Inflammatory macrophage treated with lipopolysaccharide for 1 hour (primary cell): ENCODE measurements around the gene CHIC2.
A peak's percentile ranks its signal among the peaks of the same experiment; 100 is the strongest.

Experiments used
- DNase-seq, 2 donors: peaks; one replicate each; pipeline ENCODE4 v3.0.0-alpha.2; 2020 to 2022

Gene CHIC2

DNA sequence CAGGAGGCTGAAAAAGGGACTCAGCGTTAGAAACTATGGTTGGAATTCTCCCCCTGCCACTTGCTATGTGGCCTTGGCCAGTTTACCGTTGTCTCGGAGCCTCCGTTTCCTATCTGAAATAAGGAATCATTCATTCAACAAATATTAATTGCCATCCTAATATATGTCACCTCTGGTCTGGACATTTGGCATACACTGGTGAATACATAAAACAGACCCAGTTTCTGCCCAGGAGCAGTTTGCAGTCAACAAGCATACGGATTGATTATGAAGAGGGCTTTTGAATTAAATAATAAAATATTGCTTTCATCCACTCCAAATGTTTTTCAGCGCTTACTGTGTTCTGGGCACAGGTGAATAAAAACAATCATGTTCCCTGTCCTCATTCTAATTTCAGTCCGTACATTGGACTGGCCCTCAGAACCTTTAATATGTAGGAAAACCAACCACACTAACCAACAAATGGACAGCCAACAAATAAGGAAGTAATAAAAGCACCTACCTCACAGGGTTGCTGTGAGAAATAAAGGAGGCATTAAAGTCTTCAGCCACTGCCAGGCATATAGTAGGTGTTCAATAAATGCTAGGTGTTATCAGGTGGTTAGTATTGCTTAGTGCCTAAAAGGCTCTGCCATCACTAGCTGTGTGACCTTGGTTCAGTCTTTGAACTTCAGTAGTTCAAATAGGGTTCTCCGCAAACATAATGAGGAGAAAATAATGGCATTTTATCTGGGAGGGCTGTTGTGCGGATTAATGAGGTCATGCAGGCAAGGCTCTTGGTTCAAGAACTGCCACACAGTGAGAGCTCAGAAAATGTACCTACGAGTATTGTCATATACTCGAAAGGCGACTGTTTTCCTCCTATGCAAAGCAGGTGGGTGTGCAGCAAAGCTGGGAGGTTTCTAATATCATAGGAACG is 28.3 kb upstream of the CHIC2 start:
- no peak for DNase-seq

GRCh38 chr4:54091637-54092404 is 27.4 kb upstream of the CHIC2 start:
- peak; percentile 65 to 68 for DNase-seq

GRCh38 chr4:54090804-54091623 is 26.6 kb upstream of the CHIC2 start:
- DNase-seq = no peak

DNA sequence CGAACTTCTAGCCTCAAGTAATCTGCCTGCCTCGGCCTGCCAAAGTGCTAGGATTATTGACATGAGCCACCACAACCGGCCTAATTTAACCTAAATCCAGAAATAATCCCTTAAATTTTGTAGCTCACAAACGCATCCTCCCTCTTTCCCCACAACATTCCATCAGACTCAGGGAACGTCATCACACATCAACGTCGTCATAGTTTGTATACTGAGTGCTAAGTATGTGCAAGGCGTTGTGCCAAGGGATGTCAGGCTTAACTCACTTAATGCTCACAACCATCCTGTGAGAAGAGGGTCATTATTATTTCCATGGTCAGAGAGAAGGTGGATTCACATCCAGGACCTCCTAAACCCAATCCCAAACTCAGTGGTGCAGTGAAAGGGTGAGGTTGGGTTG is 26.0 kb upstream of the CHIC2 start:
- DNase-seq = no peak

GRCh38 chr4:54089875-54090274 is 25.5 kb upstream of the CHIC2 start:
- no peak for DNase-seq

DNA sequence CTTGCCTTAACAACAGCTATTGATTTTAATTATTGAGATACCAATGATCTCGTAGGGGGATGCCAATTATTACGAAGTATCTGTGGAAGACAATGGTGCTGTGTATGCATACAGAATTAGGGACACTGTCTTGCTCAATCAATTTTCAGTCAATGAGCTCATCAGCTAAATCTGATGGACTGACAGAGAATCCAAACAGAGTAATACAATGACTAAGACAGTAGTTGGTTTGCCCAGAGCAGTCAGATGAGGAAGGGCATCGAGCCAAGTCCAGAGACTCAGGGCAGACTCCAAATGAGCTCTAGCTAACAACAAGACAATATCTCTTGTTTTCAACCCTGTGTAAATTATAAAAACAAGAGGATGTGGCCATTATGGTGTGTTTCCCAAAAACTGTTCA is 20.9 kb upstream of the CHIC2 start:
- DNase-seq = peak; percentile 73 to 87

DNA sequence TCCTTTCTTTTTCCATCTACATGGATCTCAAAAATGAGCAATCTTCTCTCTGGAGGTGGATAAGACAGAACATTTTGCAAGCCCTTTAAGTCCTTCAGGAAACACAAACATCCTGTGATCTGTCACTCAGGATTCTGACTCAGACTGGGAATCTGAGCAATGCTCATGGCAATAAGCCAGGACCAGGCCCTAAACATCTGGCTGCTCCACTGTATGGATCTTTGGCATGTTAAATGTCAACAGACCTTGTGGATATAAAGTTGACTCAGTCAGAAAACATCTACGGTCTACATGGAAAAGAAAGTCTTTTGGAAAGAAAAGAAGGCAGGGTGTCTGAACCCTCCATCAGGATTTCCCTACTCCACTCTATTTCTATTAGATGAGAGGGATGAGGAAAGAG is 17.8 kb upstream of the CHIC2 start:
- DNase-seq = no peak

DNA sequence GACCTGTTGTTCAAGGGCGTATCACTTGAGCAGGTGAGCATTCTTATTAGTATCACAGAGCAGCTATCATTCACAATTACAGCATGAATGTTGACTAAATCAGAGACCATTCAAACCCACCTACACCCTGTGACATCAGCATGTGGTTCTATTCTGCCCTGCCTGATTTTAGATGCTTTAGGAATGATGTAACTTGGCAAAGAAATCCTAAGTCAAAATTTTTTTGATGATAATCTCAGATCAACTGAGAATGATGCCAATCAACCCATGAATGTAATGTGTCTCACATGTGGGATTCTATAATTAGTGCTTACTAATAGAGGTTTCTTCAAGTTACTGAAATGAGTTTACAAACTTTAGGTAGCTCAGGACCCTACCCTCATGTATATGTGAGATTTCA is 13.4 kb upstream of the CHIC2 start:
- peak in 1 of 2 donors; percentile 12 for DNase-seq

GRCh38 chr4:54076673-54077072 is 12.3 kb upstream of the CHIC2 start:
- DNase-seq = no peak

DNA sequence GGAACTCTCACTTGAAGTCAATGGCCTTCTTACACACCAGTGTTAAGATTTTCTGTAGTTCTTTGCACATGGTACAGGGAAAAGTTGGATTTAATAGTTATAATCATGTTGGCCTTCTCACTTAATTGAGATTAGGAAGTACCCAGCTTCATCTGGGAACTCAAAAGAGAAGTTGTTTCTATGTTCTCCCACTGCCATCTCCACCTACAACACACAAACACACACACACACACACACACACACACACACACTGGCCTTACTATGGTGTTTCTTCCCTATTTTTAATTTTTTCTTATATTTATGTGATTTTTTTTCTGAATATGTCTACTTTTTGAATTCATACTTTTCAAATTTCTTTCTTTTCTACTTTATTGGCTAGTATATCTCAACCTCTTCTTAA is 10.0 kb upstream of the CHIC2 start:
- peak; percentile 51 to 62 for DNase-seq

DNA sequence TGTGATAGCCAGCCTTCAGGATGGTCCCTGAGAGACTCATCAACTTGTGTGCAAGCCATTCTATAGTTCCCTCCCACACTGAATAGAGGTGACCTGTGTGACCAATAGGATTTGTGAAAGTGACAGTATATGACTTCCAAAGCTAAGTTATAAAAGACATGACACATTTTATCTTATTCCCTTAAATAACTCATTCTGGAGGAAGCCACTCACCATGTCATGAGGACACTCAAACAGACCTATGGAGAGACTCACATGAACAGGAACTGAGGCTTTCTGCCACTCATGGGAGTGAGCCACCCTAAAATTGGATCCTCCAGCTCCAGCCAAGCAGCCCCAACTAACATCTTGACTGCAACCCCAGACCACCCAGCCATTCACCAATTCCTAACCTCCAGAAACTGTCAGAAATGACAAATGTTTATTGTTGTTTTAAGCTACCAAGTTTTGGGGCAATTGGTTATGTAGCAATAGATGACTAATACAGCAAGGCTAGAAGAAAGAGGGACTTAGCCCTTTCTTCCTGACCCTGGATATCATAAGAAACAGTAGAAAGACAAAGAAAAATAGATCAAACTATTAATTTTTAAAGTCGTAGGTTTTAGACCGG is 9.0 kb upstream of the CHIC2 start:
- peak in 1 of 2 donors; percentile 62 for DNase-seq

DNA sequence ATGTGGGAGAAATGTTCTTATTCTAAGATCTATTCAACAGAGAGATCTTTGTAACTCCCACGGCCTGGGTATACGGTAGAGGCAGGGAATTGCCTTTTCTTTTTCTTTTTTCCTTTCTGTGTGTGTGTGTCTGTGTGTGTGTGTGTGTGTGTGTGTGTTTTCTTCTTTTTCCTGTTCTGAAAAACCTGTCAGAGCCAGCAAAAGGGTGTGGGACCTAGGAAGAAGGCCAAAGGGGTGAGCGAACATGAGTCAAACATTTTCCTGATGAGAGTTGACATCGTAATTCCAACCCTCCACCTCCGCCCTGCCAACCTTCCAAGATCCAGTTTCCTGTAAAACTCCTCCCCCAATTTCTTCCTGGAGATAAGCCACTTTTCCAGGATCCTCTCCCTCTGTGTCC is 2.8 kb upstream of the CHIC2 start:
- DNase-seq = no peak

DNA sequence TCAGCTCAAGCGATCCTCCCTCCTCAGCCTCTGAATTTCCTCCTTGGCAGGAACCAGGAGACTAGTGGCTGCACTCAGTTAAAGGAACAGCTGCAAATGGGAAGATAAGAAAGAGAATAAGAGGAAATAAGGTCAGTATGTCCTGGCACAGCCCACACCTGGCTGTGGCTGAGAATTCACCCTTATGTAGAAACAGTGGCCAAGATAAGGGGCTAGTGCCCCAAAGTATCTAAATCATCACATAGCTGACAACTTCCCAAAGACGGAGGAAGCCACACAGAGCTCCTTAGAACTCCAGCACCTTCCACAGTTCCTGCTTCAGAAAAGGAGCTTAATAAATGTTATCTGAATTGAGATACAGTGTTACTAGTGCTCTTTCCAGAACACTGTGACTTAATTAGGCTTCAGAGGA is 2.3 kb upstream of the CHIC2 start:
- DNase-seq = no peak

- DNase-seq = no peak
Observed at GRCh38 chr4:54066088-54066415, 1.6 kb upstream of the CHIC2 start.

DNA sequence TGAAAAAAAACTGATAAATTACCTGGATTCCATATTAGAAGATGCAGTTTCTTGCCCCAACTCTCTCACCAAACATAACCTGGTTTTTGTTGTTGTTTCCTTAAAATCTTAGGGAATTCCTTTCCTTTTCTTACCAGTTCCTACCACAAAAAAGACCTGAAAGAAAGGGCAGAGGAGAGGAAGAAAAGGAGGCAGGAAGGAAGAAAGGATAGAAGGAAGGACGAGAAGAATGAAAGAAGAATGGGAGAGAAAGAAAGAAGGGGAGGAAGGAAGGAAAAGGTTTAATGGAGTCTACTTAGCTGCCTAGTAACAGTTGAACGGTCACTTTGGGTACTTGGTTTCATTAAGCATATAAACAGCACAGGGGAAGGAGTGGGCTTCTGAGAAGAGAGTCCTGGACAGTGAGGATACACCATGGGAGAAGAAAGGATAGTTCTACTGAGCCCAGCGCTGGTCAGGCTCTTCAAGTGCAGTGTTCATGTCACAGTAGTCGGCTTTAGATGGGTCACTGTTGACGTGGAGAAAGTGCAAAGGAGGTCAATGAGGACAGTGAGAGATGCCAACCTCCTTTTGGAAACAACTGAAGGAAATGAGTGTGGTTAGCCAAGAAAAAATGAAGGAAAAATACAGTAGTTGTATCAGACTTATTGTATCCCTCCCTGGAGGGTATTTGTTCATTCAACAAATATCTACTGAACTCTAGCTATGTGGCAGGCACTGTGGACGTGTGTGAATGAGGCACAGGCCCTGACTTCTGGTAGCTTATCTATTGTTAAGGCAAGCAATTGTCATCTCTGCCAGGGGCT is 1.1 kb upstream of the CHIC2 start:
- DNase-seq = no peak

DNA sequence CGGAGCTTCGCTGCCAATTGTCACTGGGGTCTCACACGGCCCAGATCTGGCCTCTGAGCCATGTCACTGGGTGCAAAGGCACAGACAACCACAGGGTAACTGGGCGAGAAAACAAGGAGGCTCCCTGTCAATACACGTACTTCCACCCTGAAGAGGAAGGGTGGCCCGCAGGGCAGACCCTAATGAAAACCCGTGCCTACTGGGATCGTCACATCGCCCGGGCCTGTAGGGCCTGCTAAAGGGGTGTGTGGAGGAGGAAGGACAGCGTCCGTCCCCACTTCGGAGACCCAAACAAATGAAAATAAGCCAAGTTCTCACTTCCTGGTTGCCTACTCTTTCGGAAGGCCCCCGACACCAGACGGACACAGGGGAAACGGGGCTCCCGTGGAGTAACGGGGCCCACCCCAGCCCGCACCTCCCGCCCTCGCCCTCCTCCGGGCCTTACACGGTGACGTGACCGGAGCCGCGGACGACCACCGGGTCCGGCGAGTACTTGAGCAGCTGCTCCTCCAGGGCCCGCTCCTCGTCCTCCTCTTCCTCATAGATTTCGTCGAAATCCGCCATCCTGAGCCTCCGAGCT is 578 bp downstream of the CHIC2 start:
- DNase-seq = peak; percentile 50 to 51

GRCh38 chr4:54063229-54063628 is 1.2 kb downstream of the CHIC2 start:
- peak; percentile 55 to 63 for DNase-seq

DNA sequence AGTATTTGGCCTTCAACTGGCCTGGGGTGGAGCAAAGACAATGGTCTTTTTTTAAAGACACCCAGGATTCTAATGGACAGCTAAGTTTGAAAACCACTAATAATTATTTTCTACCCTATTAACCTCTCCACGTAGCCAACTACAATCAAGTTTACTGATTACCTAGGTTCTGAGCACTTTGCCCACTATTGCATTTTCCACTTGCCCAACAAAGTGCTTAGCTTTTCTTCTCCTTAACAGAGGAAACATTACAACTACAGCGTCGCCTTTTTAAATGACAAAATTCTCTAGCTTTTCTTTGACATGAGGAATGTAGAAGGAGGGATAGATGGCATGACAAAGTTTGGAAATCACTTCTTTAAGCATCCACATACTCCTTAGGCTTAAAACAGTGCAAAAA is 2.0 kb downstream of the CHIC2 start:
- no peak for DNase-seq

GRCh38 chr4:54061873-54062272 is 2.5 kb downstream of the CHIC2 start:
- no peak for DNase-seq

DNA sequence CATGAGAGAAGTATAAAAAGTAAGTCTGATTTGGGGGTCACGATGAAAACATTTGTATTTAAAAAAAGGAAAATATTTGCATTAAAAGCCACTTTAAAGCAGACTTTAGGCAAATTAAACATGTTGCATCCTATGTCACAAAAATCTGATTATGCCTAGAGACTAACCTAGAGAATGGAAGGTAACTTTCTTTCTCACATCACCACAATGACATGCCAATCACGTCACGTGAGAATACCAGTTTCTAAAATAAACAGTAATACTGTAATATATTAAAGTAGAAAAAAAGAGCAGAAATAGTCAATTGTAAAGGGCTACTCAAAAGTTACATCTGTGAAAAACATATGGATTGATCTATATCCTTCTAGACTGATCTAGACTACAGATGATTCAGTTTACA is 3.3 kb downstream of the CHIC2 start:
- no peak for DNase-seq

DNA sequence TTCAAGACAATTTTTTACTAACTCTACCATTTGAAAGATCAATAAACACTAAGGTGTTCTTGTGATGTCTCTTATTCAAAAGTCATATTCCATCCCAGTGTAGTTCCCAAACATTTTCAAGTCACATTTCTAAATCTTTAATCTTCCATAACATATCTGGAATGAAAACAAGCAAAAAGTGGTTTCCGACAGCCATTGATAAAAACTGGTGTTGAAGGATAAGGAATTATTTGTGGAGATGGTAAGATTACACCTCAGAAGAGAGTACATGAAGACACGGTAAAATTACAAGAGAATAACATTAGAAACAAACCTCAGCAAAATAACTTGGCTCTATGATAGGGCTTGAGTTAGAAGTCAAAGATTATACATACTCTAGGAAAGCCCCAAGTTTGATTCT is 4.3 kb downstream of the CHIC2 start:
- no peak for DNase-seq

DNA sequence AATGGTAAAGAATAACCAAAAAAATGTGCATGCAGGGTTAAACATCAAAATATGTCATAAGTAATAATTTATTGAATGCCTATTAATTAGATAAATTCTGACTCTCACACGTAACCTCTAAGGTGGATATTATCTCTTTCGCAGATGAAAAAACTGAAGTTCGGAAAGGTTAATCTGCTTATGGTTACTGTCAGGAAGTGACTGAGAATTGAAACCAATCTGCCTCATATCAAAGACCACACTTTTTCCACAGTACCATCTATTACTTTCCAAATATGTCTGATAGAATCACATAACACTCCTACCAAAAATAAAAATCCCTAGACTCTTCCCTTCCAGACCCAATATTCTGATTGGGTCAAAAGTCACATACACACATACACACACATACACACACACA is 6.2 kb downstream of the CHIC2 start:
- no peak for DNase-seq
